HCT116 (cell line): Measurements from ENCODE around the gene NAV1.
A peak's percentile ranks its signal among the peaks of the same experiment; 100 is the strongest.

ENCODE experiments used
- EZH2phosphoT487 ChIP-seq: fragments of 200-600 bp; IDR thresholded peaks from 2 replicates; pipeline ENCODE4 v1.6.1; 2018; ENCODE audit warnings: antibody characterized with exemption, borderline replicate concordance
- FOSL1 ChIP-seq: IDR thresholded peaks from 2 replicates; pipeline ENCODE4 v1.6.1; 2012; ENCODE audit warnings: low read depth
- MAX ChIP-seq: IDR thresholded peaks from 2 replicates; pipeline ENCODE4 v1.6.1; 2012
- POLR2AphosphoS5 ChIP-seq: IDR thresholded peaks from 2 replicates; pipeline ENCODE4 v1.6.1; 2011; ENCODE audit warnings: mild to moderate bottlenecking, low read depth, low read length, moderate library complexity
- REST ChIP-seq: IDR thresholded peaks from 2 replicates; pipeline ENCODE4 v1.6.1; 2012; ENCODE audit warnings: low read depth
- SIN3A ChIP-seq: IDR thresholded peaks from 2 replicates; pipeline ENCODE4 v1.6.1; 2012; ENCODE audit warnings: low read depth
- ZNF274 ChIP-seq: fragments of 200-500 bp; sonication (Bioruptor generic); IDR thresholded peaks from 2 replicates; pipeline ENCODE4 v1.6.1; 2014; ENCODE audit warnings: mild to moderate bottlenecking, low read depth, low read length, inconsistent platforms
- TF ChIP-seq, protein P1 (sequence below), 3 experiments: fragments of 200-600 bp in 1 of 3; sonication (generic) in 1 of 3; IDR thresholded peaks in 2 of 3; conservative IDR thresholded peaks in 1 of 3; 2 replicates each; pipeline ENCODE4 v1.5.1; 2012 to 2017; ENCODE audit warnings: low read depth in 2 of 3, low read length in 2 of 3, antibody characterized with exemption in 1 of 3, borderline replicate concordance in 1 of 3, control low read depth in 1 of 3, mild to moderate bottlenecking in 1 of 3, mixed read lengths in 1 of 3, mixed run types in 1 of 3, moderate library complexity in 1 of 3; ENCODE audit not compliant: insufficient read depth in 1 of 3

- TF ChIP-seq MAX (peak; percentile 16; the same call in 1 of the 2 replicates), POLR2AphosphoS5 (peak; percentile 37; the same call in 1 of the 2 replicates), ZNF274 (no peak), REST (no peak), SIN3A (no peak), EZH2phosphoT487 (no peak), FOSL1 (peak; percentile 81)
- TF ChIP-seq, protein P1, sequence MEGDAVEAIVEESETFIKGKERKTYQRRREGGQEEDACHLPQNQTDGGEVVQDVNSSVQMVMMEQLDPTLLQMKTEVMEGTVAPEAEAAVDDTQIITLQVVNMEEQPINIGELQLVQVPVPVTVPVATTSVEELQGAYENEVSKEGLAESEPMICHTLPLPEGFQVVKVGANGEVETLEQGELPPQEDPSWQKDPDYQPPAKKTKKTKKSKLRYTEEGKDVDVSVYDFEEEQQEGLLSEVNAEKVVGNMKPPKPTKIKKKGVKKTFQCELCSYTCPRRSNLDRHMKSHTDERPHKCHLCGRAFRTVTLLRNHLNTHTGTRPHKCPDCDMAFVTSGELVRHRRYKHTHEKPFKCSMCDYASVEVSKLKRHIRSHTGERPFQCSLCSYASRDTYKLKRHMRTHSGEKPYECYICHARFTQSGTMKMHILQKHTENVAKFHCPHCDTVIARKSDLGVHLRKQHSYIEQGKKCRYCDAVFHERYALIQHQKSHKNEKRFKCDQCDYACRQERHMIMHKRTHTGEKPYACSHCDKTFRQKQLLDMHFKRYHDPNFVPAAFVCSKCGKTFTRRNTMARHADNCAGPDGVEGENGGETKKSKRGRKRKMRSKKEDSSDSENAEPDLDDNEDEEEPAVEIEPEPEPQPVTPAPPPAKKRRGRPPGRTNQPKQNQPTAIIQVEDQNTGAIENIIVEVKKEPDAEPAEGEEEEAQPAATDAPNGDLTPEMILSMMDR (IDR thresholded peaks at IDR 0.05 in 2 of 3, conservative IDR thresholded peaks at IDR 0.05 in 1 of 3; ENCODE audit: borderline replicate concordance in 1 of 3, insufficient read depth in 1 of 3, low read depth in 2 of 3, low read length in 2 of 3): no peak
These were observed 13.2 kb downstream of the NAV1 start for GRCh38 chr1:201551877-201552731.
